GM19467 (cell line): ENCODE measurements around the gene CERS1.

ENCODE experiments used
- ATAC-seq: cut with Tn5 transposase; IDR thresholded peaks from one replicate; pipeline ENCODE4 v1.9.1; 2021; ENCODE audit warnings: mild to moderate bottlenecking, moderate library complexity; ENCODE audit not compliant: unreplicated experiment

Gene CERS1

GRCh38 chr19:18843960-18844359 is 52.0 kb downstream of the CERS1 start:
- ATAC-seq = no peak

GRCh38 chr19:18842166-18842565 is 53.8 kb downstream of the CERS1 start:
- ATAC-seq = no peak

DNA sequence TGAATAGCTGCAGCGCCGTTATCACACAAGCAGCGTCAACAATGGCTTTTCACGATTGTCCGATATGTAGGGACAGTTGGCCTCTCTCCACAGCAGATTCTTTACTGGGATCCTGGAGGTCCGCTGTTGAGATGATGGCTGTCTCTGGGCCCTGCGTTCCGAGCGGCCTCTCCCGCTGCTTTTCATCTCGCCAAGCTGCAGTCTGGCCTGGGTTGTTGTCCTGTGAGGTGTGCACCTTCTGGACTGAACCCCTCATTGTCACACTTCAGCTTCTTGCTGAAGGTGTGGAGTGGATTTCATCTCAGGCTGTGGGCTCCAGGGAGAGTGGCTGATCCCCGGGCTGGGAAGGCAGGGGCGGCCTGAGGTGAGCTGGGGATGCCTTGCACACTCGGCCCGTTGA is 54.6 kb downstream of the CERS1 start:
- ATAC-seq = no peak

- ATAC-seq = no peak
Observed at GRCh38 chr19:18840288-18841267, 55.4 kb downstream of the CERS1 start.

- ATAC-seq = no peak
Observed at GRCh38 chr19:18839465-18840287, 56.3 kb downstream of the CERS1 start.

DNA sequence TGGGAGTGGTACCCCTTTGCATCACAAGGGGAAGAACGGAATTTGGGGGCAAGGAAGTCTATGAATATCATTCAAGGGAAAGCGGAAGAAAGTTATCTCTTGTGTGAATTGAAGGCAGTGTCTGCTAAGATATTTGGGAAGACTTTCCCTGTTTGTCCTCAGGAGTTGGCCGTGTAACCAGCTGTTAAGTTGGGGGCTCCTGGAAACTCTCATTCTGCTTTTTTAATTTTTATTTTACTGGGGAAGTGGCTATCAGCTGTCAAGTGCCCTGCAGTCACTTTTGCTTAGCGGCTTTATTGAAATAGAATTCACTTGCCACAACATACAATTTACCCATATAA is 61.3 kb downstream of the CERS1 start:
- no peak for ATAC-seq

GRCh38 chr19:18833849-18834643 is 61.9 kb downstream of the CERS1 start:
- no peak for ATAC-seq

- ATAC-seq = no peak
Observed at GRCh38 chr19:18833141-18833476, 62.8 kb downstream of the CERS1 start.

DNA sequence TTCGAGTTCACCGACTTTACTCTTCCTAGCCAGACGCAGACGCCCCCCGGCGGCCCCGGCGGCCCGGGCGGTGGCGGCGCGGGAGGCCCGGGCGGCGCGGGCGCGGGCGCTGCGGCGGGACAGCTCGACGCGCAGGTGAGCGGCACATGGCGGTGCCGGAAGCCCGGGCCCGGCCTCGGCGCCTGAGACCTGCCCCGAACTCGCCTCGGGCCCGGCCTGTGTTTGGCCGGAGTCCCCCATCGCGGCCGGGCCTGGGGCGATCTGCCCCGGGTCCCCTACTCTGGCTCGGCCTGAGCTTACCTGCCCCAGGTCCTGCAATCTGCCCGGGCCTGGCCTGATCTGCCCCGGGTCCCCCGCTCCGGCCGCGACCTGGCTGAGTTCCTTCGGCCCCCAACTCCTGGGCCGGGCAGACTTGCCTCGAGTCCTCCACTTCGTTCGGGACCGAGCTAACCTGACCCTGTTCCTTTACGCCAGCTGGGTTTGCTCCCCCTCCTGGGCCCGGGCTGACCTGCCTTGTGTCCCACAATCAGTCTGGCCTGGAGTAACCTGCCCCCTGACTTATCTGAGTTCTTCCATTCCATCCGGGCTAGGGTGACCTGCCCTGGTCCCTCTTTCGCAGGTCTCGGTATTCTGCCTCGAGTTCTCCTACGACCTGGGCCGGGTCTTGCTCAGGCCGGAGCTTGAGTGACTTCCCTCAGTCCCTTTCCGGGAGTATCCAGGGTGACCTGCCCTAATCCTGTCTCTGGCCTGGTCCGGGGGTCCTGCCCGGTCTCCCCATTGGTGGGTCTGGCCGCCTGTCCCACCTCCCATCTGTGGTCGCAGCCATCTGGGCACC is 63.4 kb downstream of the CERS1 start:
- peak; percentile 19 for ATAC-seq

GRCh38 chr19:18831524-18832305 is 64.2 kb downstream of the CERS1 start, which contains the start of gene UPF1:
UPF1 (plus strand) TSS chr19:18831959; CDS start chr19:18832210, 251 bp downstream.
- peak; percentile 67 for ATAC-seq

DNA sequence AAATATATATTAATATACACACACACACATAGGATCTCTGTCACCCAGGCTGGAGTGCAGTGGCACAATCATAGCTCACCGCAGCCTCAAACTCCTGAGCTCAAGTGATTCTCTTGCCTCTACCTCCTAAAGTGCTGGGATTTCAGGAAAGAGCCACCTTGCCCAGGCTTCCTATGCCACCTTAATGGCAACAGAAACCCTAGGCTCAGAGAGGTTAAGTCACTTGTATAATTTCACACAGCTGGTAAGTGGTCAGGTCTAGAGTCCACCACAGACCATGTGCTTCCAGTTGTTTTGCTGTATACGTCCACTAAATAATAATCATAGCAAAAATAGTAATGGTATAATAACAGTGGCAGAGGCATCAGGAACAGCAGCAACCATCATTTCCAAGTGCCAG is 65.5 kb downstream of the CERS1 start:
- no peak for ATAC-seq

- no peak for ATAC-seq
Observed at GRCh38 chr19:18828786-18829185, 67.2 kb downstream of the CERS1 start.
